HepG2 (cell line): ENCODE results near the gene CBX6. TPM values are rescaled to one million over a fixed set of nuclear protein-coding genes. Genes with fewer than 3 reads are reported as not detected.

ENCODE experiments used
- IRX3 ChIP-seq: sonication (generic); formaldehyde crosslinking; IDR thresholded peaks from 2 replicates; pipeline ENCODE4 v1.8.1; 2023; ENCODE audit warnings: mild to moderate bottlenecking, low read depth, missing genetic modification reagents, borderline replicate concordance
- KDM3A ChIP-seq: IDR thresholded peaks from 2 replicates; pipeline ENCODE4 v1.6.1; 2018; ENCODE audit warnings: low read depth, missing compliant biosample characterization
- RFX1 ChIP-seq: fragments of 450-650 bp; IDR thresholded peaks from 2 replicates; pipeline ENCODE4 v1.6.1; 2017
- SUZ12 ChIP-seq: fragments of 150-350 bp; IDR thresholded peaks from 2 replicates; pipeline ENCODE4 v1.6.1; 2014; ENCODE audit warnings: low read depth, low read length
- TAF15 ChIP-seq: fragments of 200-400 bp; formaldehyde crosslinking; IDR thresholded peaks from one replicate; pipeline ENCODE4 v1.6.1; 2018; ENCODE audit warnings: mild to moderate bottlenecking, low read depth, low read length; ENCODE audit not compliant: poor library complexity, severe bottlenecking
- polyA plus RNA-seq, 8 experiments: library from polyadenylated mRNA; depleted of rRNA in 3 of 8; stranded (reverse) in 7 of 8; unstranded in 1 of 8; fragments of >200 nt; fragmentation: Illumina TruSeq in 4 of 8; extraction: Trizol in 4 of 8; gene quantifications; 2 replicates each; pipeline versions ENCODE4 v1.2.1 to v1.2.3, GENCODE V29; 2011 to 2016; ENCODE audit warnings: low read depth in 4 of 8, missing spikeins in 1 of 8, mixed read lengths in 1 of 8; ENCODE audit not compliant: insufficient read depth in 1 of 8
- total RNA-seq, 5 experiments: library from RNA; depleted of rRNA; stranded (reverse); fragments of >200 nt; fragmentation: Illumina TruSeq; extraction: Trizol; gene quantifications; 2 replicates each; pipeline ENCODE4 v1.2.3, GENCODE V29; 2016; ENCODE audit warnings: low read depth in 1 of 5
- TF ChIP-seq, protein P1 (sequence below): sonication (generic); formaldehyde crosslinking; IDR thresholded peaks from 2 replicates; pipeline ENCODE4 v1.9.0; 2022; ENCODE audit warnings: missing genetic modification reagents, mild to moderate bottlenecking, borderline replicate concordance
- TF ChIP-seq, protein P2 (sequence below): sonication (generic); formaldehyde crosslinking; IDR thresholded peaks from 2 replicates; pipeline ENCODE4 v1.5.0; 2020; ENCODE audit warnings: mild to moderate bottlenecking, missing genetic modification reagents, borderline replicate concordance
- TF ChIP-seq, protein P3 (sequence below): sonication (generic); formaldehyde crosslinking; IDR thresholded peaks from 2 replicates; pipeline ENCODE4 v1.4.0; 2020; ENCODE audit warnings: missing genetic modification reagents

Gene CBX6
- total and polyA plus RNA-seq, 2 of the 13 experiments (the other 11 are each of a cell fraction or from before 2014, with no cell fraction given), result 1.7 to 6.5 TPM

DNA sequence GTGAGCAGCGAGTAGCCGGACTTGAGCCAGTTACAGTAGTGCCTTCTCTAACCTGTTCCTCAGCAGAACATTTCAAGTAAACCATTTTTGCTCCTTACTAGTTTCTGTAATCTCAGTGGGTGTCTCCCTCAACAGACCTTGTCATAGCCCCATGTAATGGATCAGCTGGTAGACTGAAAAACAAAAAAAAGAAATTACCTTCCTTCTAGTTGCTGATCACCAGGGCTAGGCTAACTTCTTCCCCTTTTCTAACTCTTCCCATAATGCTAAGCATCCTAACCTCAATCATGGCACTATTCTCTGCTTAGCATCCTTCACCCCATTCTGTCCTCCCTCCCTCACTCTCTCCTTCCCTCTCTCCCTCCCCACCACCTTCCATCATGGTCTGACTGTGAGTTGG, 35.8 kb upstream of the CBX6 start (continued):
- TF ChIP-seq, protein P1, sequence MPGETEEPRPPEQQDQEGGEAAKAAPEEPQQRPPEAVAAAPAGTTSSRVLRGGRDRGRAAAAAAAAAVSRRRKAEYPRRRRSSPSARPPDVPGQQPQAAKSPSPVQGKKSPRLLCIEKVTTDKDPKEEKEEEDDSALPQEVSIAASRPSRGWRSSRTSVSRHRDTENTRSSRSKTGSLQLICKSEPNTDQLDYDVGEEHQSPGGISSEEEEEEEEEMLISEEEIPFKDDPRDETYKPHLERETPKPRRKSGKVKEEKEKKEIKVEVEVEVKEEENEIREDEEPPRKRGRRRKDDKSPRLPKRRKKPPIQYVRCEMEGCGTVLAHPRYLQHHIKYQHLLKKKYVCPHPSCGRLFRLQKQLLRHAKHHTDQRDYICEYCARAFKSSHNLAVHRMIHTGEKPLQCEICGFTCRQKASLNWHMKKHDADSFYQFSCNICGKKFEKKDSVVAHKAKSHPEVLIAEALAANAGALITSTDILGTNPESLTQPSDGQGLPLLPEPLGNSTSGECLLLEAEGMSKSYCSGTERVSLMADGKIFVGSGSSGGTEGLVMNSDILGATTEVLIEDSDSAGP, result no peak
- TF ChIP-seq SUZ12, result no peak
- no peak for TF ChIP-seq RFX1
- TF ChIP-seq IRX3, result no peak
- TF ChIP-seq, protein P2, sequence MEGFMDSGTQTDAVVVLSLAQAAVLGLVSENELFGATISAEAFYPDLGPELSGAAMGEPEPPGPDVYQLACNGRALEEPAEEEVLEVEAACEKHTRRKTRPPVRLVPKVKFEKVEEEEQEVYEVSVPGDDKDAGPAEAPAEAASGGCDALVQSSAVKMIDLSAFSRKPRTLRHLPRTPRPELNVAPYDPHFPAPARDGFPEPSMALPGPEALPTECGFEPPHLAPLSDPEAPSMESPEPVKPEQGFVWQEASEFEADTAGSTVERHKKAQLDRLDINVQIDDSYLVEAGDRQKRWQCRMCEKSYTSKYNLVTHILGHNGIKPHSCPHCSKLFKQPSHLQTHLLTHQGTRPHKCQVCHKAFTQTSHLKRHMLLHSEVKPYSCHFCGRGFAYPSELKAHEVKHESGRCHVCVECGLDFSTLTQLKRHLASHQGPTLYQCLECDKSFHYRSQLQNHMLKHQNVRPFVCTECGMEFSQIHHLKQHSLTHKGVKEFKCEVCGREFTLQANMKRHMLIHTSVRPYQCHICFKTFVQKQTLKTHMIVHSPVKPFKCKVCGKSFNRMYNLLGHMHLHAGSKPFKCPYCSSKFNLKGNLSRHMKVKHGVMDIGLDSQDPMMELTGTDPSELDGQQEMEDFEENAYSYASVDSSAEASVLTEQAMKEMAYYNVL (CRISPR knock-in tag), result no peak
- no peak for TF ChIP-seq TAF15
- TF ChIP-seq, protein P3, sequence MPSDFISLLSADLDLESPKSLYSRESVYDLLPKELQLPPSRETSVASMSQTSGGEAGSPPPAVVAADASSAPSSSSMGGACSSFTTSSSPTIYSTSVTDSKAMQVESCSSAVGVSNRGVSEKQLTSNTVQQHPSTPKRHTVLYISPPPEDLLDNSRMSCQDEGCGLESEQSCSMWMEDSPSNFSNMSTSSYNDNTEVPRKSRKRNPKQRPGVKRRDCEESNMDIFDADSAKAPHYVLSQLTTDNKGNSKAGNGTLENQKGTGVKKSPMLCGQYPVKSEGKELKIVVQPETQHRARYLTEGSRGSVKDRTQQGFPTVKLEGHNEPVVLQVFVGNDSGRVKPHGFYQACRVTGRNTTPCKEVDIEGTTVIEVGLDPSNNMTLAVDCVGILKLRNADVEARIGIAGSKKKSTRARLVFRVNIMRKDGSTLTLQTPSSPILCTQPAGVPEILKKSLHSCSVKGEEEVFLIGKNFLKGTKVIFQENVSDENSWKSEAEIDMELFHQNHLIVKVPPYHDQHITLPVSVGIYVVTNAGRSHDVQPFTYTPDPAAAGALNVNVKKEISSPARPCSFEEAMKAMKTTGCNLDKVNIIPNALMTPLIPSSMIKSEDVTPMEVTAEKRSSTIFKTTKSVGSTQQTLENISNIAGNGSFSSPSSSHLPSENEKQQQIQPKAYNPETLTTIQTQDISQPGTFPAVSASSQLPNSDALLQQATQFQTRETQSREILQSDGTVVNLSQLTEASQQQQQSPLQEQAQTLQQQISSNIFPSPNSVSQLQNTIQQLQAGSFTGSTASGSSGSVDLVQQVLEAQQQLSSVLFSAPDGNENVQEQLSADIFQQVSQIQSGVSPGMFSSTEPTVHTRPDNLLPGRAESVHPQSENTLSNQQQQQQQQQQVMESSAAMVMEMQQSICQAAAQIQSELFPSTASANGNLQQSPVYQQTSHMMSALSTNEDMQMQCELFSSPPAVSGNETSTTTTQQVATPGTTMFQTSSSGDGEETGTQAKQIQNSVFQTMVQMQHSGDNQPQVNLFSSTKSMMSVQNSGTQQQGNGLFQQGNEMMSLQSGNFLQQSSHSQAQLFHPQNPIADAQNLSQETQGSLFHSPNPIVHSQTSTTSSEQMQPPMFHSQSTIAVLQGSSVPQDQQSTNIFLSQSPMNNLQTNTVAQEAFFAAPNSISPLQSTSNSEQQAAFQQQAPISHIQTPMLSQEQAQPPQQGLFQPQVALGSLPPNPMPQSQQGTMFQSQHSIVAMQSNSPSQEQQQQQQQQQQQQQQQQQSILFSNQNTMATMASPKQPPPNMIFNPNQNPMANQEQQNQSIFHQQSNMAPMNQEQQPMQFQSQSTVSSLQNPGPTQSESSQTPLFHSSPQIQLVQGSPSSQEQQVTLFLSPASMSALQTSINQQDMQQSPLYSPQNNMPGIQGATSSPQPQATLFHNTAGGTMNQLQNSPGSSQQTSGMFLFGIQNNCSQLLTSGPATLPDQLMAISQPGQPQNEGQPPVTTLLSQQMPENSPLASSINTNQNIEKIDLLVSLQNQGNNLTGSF (CRISPR knock-in tag), result no peak
- no peak for TF ChIP-seq KDM3A (CRISPR knock-in tag)
